Breast epithelium (tissue), 3 donors: ENCODE results near the gene C5orf46.

Experiments
- POLR2AphosphoS5 ChIP-seq, 3 donors: sonication (generic); formaldehyde crosslinking; IDR thresholded peaks; one replicate each; pipeline ENCODE4 v1.6.1; 2017; ENCODE audit warnings: antibody characterized with exemption in 3 of 3
- TF ChIP-seq, protein P1 (sequence below), 3 donors: fragments of 450-650 bp; IDR thresholded peaks; one replicate each; pipeline ENCODE4 v1.5.1; 2016 to 2017; ENCODE audit warnings: antibody characterized with exemption in 3 of 3, mild to moderate bottlenecking in 3 of 3, moderate library complexity in 3 of 3

DNA sequence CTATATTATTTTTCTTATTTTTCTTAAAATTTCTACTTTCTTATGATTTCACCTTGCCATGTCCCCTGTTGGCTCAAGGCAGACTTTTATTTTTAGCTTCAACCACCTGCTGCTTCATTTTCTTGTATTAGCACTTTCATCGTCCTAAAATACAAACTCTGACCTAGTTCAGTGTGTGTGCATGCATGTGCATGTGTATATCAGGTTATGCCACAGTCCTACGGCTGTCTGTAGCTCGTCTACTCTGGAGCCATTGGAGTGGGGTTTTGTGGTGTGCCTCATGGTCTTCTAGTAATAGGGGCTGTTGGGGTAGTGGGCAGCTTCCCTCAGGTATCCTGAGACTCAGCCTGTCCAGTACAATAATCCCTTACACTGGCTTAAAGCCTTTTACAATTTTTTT lies 61.5 kb downstream of the C5orf46 start:
- TF ChIP-seq, protein P1, sequence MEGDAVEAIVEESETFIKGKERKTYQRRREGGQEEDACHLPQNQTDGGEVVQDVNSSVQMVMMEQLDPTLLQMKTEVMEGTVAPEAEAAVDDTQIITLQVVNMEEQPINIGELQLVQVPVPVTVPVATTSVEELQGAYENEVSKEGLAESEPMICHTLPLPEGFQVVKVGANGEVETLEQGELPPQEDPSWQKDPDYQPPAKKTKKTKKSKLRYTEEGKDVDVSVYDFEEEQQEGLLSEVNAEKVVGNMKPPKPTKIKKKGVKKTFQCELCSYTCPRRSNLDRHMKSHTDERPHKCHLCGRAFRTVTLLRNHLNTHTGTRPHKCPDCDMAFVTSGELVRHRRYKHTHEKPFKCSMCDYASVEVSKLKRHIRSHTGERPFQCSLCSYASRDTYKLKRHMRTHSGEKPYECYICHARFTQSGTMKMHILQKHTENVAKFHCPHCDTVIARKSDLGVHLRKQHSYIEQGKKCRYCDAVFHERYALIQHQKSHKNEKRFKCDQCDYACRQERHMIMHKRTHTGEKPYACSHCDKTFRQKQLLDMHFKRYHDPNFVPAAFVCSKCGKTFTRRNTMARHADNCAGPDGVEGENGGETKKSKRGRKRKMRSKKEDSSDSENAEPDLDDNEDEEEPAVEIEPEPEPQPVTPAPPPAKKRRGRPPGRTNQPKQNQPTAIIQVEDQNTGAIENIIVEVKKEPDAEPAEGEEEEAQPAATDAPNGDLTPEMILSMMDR (IDR thresholded peaks at IDR 0.05): no peak
- TF ChIP-seq POLR2AphosphoS5 (IDR thresholded peaks at IDR 0.05): no peak
